ENCODE data around the gene RALY.

DNA sequence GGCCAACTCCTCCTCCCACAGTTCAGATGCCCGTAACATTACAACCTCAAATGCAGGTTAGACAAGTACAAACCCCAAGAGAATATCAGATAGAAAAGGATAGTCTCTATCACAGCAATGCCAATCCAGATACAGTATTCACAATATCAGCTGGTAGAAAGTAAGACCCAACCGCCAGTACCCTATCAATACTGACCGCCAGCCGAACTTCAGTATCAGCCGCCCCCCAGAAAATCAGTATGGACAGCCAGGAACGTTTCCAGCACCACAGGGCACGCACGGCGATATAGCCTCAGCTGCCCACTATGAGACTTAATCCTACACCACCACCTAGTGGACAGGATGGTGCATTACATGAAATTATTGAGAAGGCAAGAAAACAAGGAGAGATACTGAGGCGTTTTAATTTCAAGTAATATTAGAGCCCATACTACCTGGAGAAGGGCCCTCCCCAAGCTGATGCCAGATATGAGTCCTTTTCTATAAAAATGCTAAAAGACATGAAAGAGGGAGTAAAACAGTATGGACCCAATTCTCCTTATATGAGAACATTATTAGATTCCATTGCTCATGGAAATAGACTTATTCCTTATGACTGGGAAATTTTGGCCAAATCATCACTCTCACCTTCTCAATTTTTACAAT is 135.9 kb downstream of the RALY start:
- TF ChIP-seq, protein P1, sequence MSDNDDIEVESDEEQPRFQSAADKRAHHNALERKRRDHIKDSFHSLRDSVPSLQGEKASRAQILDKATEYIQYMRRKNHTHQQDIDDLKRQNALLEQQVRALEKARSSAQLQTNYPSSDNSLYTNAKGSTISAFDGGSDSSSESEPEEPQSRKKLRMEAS (IDR thresholded peaks at IDR 0.05) = no peak
- no peak for TF ChIP-seq POLR2A (IDR thresholded peaks at IDR 0.05; ENCODE audit: borderline replicate concordance, extremely low read depth, insufficient read depth, insufficient read length)
- TF ChIP-seq, protein P2, sequence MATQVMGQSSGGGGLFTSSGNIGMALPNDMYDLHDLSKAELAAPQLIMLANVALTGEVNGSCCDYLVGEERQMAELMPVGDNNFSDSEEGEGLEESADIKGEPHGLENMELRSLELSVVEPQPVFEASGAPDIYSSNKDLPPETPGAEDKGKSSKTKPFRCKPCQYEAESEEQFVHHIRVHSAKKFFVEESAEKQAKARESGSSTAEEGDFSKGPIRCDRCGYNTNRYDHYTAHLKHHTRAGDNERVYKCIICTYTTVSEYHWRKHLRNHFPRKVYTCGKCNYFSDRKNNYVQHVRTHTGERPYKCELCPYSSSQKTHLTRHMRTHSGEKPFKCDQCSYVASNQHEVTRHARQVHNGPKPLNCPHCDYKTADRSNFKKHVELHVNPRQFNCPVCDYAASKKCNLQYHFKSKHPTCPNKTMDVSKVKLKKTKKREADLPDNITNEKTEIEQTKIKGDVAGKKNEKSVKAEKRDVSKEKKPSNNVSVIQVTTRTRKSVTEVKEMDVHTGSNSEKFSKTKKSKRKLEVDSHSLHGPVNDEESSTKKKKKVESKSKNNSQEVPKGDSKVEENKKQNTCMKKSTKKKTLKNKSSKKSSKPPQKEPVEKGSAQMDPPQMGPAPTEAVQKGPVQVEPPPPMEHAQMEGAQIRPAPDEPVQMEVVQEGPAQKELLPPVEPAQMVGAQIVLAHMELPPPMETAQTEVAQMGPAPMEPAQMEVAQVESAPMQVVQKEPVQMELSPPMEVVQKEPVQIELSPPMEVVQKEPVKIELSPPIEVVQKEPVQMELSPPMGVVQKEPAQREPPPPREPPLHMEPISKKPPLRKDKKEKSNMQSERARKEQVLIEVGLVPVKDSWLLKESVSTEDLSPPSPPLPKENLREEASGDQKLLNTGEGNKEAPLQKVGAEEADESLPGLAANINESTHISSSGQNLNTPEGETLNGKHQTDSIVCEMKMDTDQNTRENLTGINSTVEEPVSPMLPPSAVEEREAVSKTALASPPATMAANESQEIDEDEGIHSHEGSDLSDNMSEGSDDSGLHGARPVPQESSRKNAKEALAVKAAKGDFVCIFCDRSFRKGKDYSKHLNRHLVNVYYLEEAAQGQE (IDR thresholded peaks at IDR 0.05; ENCODE audit: low read depth) = no peak

Measured in HCT116 (cell line).